Measurements from ENCODE around the gene ANXA6.
A peak's percentile ranks its signal among the peaks of the same experiment; 100 is the strongest.

The ANXA6 gene

DNA sequence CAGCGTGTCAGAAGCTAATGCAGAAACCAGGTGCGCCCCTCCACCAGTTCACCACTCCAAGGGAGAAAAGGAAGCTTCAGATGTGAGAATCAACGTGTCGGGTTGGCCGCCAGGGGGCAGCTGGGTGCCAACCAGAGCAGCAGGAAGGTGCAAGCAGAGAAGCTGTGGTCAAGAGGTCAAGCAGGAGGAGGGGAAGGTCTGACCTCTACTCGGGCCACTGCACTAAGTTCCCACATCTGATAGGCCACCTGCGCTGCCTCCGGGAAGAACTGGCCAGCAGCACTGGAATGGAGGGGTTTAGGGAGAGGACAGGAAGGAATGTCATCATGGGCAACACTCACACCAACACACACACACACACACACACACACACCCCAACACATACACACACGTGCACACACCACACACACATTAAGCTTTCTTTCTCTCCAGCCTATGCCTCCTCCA is 31.4 kb downstream of the ANXA6 start:
- peak; percentile 64 for DNase-seq

DNA sequence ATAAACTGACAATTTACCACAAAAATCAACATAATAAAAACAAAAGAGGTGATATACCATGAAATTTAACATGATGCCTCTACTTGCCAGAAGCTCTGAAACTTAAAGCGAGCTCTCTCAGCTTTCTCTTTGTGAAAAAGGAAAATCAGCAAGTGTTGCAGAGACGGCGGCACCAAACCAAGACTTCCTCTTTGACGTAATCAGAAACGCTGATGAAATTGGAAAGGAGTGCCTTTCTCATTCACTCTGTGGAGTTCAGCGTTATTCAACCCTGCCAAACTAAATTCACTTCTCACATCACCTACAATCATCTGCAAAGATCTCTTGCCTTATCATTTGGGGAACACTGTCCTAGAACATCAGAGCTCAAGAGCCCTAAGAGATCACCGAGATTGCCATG is 32.2 kb downstream of the ANXA6 start:
- no peak for DNase-seq

DNA sequence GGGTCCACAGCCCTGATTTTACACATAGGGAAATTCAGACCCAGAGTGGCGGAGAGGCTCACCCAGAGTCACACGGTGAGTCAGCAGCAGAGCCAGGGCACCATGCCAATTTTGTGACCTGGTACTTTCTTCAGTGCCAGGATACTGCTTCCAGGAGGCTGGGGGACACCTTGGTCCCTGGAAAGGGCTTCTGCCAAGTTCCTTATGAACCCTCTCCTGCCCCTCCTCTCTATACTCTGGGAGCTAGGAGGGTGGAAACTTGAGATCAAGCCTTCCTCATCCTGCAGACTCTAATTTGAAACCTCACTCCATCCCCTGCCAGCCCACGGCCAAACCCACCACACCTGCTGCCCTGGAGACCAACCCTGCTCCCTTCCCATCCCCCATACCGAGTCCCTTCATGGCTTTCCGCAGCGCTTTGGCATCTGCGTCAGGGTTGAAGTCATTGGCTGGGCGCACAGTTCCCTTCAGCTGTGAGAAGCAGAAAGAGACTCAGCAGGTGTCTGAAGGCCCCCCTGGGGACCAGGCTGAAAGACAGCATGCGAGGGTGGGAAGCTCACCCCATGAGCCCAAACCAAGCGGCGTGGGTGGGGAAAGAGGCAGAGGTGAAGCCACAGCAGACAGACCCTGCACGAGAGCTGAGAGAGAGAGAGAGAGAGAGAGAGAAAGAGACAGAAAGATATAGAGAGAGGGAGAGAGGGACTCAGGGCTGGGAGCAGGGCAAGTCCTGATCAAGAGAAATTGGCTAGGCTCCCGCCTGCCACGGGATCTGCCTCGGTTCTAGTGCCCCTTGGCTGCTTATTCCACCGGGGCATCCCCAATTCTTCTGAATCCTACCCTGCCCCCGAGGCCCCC is 33.5 kb downstream of the ANXA6 start:
- no peak for DNase-seq

DNA sequence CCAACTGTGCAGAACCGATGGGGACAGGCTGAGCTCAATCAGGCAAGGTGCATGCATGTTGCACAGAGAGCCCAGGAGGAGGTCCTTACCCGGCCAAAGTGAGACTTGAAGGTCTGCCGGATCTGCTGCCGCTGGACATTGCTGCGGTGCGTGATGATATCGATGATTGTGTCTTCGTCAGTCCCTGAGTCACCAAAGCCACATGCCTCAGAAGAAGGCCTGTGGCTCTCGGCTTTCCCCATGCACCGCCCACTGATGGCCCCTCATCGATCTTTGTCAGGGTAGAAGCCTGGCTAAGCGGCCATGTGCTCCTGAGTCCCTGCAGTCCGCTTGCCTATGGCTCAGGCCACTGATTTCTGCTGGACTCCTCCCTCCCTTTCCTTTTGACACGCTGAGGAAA is 34.8 kb downstream of the ANXA6 start:
- no peak for DNase-seq

DNA sequence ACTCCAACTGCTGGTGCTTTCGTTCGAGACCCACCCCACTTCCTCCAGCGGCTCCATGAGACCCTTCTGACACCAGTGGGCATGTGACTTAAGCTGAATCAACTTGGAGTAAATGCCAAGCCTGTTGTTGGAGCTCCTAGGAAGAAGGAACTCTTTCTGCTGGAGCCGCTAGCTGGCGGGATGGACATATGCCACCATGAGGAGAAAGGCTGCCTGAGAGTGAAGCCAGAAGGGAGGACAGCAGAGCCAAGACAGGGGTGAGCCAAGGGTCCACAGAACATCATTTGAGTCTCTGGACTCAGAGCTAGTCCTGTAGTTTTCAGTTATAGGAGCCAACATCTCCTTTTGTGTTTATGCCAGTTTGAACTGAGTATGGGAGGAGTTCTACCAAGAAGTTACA is 35.9 kb downstream of the ANXA6 start:
- no peak for DNase-seq

DNA sequence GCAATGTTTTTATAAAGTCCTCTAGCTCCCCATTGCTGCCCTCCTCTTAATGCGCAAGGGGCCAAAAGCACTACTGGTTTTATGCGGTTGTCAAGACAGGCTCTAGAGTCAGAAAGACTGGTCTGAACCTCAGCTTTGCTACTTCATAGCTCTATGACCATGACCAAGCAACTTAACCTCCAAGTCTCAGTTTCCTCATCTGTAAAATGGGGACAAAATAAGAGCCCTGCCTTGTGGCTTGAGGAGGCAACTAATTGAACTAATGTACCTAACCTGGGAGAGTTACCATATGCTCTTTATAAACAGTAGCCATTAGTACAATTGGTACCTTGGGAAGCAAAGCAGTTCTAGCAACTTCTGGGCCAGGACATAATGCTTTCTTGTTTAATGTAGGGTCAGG is 36.5 kb downstream of the ANXA6 start:
- no peak for DNase-seq

DNA sequence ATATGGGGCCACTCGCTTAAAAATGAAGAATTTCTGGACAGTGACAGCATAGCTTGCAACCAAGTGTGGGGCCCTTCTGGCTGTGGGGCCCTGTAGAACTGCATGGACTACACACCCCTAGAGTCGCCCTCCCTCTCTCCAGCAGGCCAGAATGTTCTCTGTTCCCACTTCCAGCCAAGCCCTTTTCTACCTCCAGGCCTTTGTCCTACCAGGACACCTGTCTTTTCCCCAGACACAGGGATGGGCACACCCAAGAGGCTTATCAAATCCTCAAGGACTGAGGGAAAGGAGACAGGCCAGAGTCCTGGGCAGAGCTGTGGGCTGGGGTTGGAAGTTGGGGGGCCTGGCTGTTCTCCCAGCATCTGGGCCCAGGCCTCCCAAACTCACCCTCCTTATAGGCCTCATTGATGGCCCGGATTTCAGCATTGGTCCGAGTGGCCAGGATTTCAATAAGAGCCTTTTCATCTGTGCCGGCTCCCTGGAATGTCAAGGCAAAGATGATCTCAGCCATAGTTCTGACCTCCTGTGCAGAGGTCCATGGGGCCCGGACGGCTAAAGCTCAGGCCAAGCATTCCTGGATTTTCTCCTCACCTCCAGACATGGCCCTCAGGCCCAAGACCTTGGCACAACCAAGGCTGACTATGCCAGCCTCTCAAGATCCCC is 38.5 kb downstream of the ANXA6 start:
- DNase-seq = no peak

DNA sequence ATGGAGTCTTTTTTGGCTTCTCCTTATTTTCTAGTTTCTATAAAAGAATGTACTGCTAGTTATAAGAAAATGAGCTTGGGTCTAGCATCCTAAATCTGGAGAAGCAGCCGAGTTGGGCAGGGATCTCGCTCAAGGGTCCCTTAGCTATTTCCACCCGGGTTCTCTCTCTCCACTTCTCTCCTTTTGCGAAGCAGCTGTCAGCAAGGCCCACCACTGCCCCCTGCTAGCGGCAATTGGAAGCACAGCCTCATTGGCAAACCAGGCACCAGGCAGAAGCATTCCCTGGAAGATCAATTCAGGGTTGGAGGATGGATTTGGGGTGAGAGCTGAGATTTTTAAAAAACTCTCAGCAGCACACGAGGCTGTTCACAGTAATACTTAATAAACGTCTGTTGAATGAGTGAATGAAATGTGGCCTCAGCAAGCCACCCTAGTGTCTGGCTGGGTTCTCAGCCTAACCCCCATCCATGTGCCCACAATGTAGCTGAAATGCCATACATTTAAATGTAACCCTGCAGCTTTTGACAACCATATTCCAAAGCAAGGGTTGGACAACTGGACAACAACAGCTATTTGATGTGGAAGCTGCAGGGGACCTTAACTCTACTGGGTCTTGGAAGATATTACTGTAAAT is 42.2 kb downstream of the ANXA6 start:
- peak; percentile 72 for DNase-seq

DNA sequence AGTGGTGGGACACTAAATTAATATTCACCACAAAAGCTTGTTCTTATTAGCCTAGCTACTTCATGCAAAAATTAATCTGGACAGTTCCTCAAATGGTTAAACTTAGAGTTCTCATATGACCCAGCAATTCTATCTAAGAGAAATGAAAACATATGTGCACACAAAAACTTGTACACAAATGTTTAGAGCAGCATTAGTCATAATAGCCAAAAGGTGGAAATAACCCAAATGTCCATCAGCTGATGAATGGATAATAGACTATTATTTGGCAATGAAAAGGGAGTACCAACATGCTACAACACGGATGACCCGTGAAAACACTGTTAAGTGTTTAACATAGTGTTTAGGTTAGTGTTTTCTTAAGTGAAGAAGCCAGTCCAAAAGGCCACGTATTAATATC is 43.9 kb downstream of the ANXA6 start:
- DNase-seq = no peak

DNA sequence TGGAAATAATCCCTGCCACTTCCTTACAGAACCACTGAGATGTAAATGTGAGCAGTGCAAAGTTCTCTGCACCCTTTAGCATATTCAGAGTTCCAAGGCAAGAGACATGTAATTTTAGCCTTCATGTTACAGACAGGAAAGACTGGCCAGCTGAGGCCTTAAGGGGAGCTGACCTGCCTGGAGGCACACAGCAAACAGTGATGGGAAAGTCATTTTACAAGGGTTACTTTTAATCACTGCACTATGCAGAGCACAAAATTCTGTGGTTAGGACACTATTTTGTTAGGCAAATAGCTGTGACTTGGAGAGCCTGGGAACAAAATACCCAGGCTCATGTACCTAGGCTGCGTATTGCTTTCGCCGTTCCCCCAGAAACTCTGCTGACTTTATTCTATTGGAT is 46.6 kb downstream of the ANXA6 start:
- DNase-seq = no peak

DNA sequence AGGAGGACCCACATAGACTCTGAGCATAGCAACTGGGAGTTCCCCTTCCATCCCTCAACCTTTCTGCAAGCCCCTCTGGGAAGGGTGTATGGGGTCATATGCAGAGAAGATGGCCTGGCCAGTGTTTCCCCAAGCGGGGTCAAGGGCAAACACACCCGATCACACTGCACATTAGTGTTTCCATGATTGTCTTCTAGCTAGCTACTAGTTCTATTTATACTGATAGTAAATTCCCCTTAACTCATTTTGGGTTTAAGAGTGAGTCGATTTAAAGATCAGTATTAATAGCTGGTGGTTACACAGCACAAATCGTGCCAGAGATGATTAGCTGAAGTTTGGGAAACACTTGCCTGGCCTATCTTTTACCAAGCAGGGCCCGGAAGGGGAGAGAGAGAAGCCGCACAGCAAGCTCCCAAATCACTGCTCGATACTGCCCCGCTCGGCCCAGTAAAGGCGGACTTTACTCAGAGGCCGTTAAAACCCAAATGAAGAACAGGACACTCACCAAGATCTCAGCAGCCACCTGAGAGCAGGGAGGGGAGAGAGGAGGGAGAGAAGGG is 47.4 kb downstream of the ANXA6 start:
- DNase-seq = no peak

DNA sequence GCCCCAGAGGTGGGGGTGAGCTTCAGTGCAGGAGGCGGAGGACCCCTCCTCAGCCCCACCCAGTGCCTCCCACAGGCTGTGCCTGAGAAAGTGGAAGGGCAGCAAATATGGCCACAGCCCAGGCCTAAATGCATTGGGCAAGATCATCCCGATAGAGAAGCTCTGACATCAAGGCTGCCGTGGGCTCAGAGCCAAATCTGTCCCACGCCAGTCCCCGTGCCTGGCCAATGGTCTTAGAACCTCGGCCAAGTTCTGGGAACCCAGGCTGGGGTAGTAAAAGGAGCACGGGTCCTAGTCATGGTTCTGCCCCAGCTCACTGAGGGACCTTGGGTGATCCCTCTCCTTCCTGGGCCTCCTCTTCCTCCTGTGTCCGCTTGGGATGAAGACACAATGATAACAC is 49.0 kb downstream of the ANXA6 start:
- DNase-seq = no peak

DNA sequence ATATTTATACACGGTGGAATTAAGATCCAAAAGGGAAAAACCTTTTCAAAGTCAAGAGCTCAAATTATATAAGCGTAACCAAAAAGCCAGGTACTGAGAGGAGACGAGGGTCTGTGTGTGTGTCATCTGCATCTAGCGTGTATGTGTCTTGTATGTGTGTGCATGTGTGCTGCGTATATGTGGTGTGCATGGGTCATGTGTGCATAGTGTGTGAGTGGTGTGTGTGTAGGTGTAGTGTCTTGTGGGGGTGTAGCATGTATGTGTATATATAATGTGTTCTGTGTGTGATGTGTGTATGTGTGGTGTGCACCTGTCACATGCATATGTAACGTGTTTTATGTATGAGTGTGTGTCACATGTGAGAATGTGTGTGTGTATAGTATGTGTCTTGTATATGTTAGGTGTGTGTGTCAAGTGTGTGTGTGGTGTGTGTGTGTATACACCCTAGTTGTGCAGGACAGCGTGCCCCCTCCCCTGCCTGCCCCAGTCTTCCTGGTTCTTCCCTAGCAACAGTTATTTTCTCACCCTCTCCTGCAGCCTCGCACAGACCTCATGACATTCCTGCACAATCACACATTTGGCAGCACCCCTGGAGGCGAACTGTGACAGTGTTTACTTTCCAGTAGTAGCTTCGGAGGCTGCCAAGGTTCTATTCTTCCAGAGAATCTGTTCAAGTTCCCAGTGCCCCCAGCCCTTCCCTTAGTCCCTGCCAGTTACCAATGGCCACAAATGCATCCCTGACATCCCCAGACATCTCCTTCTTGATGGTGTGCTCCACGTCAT is 49.6 kb downstream of the ANXA6 start:
- DNase-seq = no peak

DNA sequence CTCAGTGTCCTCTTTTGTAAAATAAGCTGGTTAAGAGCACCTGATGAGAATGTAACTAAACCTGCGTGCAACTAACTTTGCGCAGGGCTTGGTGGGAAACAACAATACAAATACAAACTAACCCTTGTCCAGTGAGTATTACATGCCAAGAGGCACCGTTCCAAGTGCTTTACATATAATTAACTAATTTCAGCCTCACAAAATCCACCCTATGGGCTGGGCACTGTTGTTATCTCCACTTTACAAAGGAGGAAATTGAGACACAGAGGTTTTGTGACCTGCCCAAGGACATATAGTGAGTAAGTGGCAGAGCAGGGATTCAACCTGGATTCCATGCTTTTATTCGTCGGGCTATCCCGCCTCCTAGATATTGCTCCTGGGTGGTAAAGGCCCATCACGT is 50.5 kb downstream of the ANXA6 start:
- no peak for DNase-seq

DNA sequence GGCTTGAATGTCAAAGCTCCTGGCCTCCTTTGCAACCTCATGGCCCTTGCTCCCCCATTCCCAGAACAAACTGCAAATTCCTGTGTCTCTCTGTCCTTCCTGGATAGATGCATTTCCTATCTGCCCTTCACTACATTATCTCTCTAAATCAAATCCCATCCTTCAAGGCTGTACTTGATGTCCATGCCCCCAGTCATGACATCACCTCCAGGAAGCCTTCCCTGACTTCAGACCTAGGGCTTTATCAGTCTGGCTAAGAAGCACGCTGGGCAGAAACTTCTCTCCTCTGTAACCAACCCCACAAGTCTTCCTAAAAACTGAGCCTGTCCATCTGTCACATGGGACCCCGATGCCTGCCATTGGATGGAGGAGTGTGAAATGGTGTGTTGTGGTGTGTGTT is 51.1 kb downstream of the ANXA6 start:
- DNase-seq = no peak

DNA sequence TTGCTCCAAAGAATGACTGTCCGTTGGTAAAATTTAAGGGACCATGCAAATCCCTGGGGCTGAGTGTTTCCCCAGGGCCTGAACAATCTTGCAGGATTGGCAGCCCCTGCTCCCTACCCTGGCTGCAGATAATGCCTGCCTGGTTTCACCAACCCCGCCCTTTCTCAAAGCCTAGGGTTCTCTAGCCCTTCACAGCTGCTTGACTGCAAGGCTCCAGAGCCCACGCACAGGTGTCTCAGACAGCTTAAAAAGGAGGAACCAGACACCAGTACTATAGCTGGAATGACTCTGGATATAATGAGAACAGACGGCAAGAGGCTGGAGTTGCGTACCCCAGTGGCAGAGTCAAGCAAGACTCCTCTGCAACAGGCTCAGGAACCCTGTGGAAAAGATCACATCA is 51.5 kb downstream of the ANXA6 start:
- DNase-seq = no peak

DNA sequence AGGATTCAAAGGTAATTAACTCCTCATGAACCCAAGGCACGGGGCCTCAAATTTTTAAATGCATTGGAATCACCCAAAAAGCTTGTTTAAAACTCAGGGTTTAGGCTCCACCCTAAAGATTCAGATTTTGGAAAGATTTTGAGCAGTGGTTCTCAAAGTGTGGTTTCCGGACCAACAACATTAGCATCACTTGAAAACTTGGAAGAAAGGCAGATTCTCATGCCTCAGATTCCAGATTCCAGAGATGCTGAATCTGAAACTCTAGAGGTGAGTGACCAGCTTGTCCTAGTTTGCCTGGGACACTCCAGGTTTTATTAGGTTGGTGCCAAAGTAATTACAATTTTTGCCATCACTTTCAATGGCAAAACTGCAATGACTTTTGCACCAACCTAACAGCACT is 52.0 kb downstream of the ANXA6 start:
- DNase-seq = no peak

DNA sequence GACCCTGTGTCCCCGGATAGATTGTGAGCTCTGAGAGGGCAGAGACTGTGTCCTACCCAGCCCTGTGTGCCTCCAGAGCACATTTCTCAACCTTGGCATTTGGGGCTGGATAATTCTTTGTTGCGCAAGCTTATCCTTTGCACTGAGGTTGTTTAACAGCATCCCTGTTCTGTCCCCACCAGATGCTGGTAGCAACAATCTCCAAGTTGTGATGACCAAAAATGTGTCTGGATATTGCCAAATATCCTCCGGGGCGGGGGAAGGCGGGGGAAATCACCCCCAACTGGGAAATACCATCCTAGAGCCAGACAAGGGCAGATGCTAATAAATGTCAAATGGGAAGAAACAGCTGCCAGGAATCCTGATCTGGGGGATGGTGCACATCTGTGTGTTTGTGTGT is 52.8 kb downstream of the ANXA6 start:
- no peak for DNase-seq

DNA sequence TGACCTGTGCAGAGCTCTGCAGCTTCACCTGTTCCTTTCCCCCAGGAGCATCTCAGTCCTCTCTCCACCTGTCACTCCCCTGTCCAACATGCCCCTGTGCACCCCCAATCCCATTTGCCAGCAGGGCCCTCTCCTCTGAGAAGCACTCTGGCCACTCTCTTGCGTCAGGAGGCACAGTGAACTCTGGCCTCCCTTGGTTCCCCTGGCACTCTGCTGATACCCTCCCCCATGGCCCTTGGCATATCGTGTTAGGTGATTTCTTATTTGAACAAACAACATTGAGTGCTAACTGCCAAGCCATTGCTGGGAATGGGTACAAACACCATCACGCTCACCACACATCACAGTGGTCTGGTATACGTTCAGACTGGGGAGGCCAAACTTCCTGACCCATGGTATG is 55.8 kb downstream of the ANXA6 start:
- DNase-seq = no peak

DNA sequence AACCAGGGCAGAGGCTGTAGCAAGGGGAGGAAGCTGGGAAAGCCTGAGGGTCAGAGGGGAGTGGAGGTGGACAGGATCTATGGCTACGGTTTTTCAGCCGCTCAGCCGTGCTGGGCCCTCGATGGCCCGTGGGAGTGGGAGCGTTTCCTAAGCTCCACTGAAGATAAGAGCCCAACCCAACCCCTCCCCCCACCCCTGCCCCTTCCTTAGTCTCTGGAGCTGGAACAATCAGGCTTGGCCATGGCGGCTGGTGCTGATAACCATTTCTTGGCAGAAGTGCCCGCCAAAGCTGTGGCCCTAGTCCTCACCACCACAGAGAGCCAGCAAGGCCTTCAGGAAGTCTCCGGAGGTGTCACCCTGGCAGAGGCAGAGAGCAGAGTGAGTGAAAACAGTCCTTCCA is 56.4 kb downstream of the ANXA6 start:
- DNase-seq = no peak

DNA sequence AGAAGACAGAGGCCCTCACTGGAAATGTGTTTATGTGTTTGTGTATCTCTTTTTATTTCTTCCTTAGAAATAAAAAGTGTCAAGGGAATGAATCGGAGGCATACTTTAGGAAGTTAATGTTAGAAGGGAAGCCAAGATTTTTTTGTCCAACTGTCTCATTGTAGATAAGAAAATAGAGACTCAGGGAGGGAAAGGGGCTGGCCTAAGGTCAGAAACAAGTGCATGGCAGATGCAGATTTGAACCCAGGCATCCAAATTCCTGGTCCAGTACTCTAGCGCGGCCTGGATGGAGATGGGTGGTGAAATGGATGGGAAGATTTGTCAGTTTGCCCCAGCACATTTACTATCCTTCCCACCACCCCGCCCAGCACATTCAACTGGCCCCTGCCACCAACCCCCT is 56.9 kb downstream of the ANXA6 start:
- no peak for DNase-seq

DNA sequence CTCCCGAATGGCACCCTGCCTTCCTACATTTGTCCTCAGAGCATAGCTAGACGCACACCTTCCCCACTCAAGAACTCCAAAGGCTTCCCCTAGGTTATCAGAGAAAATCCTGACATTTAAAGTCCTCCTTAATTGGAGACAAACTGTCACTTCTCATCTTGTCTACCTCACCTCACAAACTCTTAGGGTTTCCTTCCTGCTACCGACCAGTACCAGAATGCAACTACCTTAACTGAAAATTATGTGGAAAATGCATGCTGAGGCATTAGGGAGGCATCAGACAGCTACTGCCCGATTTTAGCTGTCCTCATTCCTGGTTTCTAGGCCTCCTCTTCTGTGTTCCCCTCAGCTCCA is 58.8 kb downstream of the ANXA6 start:
- DNase-seq = no peak

Data from activated CD4-positive, alpha-beta T cell treated with anti-CD3 and anti-CD28 coated beads, Interleukin-2, amount 50 U/mL, for 1 hour (primary cell).